GM20000 (cell line): ENCODE data around the gene ACTR5.
"Not testable (repeated sequence)": the region's sequence is repeated elsewhere in the genome, so short reads cannot be mapped to it uniquely, and the experiment has no call there.

Experiments used
- DNase-seq: peaks from one replicate; pipeline ENCODE4 v3.0.0; 2012; ENCODE audit warnings: low spot score
- CTCF ChIP-seq: IDR thresholded peaks from 2 replicates; pipeline ENCODE4 v1.5.1; 2012; ENCODE audit warnings: mild to moderate bottlenecking, control low read depth; ENCODE audit errors: extremely low read depth, missing control alignments

ACTR5 gene

GRCh38 chr20:38782275-38782674, 34.0 kb downstream of the ACTR5 start:
- no peak for TF ChIP-seq CTCF
- DNase-seq, result no peak

- DNase-seq, result no peak
- no peak for TF ChIP-seq CTCF
These were observed 39.6 kb downstream of the ACTR5 start for GRCh38 chr20:38787870-38788269.

- TF ChIP-seq CTCF, result no peak
- DNase-seq, result no peak
These were observed 41.4 kb downstream of the ACTR5 start for GRCh38 chr20:38789503-38790199.

GRCh38 chr20:38790200-38791053, 42.2 kb downstream of the ACTR5 start:
- peak; percentile 56 for DNase-seq
- TF ChIP-seq CTCF, result peak; percentile 22

- no peak for DNase-seq
- TF ChIP-seq CTCF, result no peak
These were observed 43.0 kb downstream of the ACTR5 start for GRCh38 chr20:38791291-38791690.

- TF ChIP-seq CTCF, result no peak
These were observed 43.7 kb downstream of the ACTR5 start for GRCh38 chr20:38791940-38792339.

GRCh38 chr20:38794057-38794456, 45.8 kb downstream of the ACTR5 start:
- not testable (repeated sequence) for DNase-seq

More at GRCh38 chr20:38791940-38792339, 43.7 kb downstream of the ACTR5 start:
- DNase-seq, result no peak
